GM18517 (cell line): Measurements from ENCODE around the gene PSME3.
A peak's percentile ranks its signal among the peaks of the same experiment; 100 is the strongest.

Experiments used
- ATAC-seq: cut with Tn5 transposase; IDR thresholded peaks from one replicate; pipeline ENCODE4 v1.9.1; 2021; ENCODE audit warnings: mild to moderate bottlenecking, moderate library complexity; ENCODE audit not compliant: unreplicated experiment

PSME3 gene, protein sequence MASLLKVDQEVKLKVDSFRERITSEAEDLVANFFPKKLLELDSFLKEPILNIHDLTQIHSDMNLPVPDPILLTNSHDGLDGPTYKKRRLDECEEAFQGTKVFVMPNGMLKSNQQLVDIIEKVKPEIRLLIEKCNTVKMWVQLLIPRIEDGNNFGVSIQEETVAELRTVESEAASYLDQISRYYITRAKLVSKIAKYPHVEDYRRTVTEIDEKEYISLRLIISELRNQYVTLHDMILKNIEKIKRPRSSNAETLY

DNA sequence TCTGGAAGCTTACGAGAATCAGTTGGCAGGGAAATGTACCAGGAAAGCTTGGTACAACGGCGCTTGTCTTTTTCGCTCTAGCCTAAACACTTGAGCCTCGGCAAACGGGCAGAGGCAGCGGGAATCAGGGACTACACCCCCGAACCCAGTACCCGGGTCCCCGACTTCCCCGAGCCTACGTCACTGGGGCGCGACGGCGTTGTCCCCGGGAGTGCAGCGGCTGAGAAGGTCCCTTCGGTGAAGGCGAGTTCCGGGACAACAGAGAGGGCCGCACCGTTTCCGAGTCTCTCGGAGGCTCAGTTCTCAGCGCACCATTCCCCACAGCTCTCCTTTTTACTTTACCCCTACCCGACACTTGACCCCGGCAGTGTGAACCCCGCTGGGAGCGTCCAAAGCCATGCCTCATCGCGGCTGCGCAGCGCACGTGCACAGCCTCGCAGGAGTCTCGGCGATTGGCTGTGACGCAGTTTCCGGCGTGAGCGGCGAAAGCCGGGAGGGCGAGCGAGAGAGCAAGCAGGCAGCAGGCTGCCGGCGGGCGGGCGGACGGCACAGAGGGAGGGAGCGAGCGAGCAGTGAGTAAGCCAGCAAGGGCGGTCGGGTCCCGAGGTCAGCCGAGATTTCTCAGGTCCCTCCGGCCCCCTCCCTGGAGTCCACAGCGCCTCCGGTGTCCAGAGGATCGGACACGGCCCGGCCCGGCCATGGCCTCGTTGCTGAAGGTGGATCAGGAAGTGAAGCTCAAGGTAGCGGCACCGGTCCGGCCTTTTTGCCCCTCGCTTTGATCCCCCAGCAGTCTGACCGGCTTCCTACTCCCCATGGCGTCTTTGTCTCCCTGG, at the start of gene PSME3:
TSS of gene PSME3 (plus strand) at position 464 of the 833 bp plus-strand sequence. CDS start at position 699, 235 bp downstream.
- ATAC-seq, result peak; percentile 75

DNA sequence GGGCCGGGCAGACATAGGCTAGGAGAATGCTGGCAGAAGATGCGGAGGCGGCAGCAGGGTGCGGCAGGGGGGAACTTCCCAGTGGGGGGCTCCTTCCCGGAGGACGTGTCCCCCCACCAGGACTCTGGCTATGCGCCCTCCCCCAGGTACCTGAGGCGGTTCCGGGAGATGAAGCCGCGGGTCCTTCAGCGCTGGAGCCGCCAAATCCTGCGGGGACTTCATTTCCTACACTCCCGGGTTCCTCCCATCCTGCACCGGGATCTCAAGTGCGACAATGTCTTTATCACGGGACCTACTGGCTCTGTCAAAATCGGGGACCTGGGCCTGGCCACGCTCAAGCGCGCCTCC, 49.4 kb upstream of the PSME3 start:
- no peak for ATAC-seq

DNA sequence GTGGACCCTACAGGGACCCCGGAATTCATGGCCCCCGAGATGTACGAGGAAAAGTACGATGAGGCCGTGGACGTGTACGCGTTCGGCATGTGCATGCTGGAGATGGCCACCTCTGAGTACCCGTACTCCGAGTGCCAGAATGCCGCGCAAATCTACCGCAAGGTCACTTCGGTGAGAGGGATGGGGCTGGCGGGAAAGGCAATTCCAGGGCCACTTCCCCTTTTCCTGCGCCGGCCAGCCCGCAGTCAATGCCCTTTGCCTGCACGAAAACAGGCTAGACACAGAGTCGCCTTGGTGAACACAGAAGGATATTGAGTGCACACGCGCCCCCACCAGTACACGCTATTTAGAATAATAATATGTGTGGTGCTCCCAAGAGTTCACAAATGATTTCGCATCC, 48.8 kb upstream of the PSME3 start:
- ATAC-seq, result no peak

DNA sequence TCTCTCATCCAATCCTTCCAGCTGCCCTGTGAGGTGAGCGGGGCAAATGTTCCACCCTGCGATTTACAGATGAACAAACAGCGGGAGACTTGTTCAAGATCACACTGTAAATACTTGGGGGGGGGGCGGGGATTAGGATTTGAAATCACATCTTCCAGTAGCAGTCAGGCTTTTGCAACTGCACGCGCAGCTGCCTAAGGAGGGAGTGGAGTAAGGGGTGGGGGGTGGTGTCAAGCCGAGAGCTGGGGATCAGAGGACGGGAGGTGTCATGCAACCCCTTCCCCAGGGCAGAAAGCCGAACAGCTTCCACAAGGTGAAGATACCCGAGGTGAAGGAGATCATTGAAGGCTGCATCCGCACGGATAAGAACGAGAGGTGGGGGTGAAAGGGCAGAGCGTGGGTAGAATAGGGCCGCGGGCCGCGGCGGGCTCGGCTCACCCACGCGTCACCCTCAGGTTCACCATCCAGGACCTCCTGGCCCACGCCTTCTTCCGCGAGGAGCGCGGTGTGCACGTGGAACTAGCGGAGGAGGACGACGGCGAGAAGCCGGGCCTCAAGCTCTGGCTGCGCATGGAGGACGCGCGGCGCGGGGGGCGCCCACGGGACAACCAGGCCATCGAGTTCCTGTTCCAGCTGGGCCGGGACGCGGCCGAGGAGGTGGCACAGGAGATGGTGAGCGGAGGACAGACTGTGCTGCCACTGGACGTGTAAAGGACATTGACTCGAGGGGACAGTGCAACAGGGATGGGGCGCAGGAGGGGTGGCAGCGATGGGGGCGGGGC, 48.2 kb upstream of the PSME3 start:
- ATAC-seq, result no peak

DNA sequence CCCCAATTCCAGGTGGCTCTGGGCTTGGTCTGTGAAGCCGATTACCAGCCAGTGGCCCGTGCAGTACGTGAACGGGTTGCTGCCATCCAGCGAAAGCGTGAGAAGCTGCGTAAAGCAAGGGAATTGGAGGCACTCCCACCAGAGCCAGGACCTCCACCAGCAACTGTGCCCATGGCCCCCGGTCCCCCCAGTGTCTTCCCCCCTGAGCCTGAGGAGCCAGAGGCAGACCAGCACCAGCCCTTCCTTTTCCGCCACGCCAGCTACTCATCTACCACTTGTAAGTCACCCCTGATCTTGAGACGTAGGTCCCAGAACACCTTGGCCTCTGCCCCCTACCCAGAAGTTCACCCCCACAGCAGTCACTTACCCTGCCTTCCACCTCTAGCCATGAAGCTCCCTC, 45.9 kb upstream of the PSME3 start:
- no peak for ATAC-seq

DNA sequence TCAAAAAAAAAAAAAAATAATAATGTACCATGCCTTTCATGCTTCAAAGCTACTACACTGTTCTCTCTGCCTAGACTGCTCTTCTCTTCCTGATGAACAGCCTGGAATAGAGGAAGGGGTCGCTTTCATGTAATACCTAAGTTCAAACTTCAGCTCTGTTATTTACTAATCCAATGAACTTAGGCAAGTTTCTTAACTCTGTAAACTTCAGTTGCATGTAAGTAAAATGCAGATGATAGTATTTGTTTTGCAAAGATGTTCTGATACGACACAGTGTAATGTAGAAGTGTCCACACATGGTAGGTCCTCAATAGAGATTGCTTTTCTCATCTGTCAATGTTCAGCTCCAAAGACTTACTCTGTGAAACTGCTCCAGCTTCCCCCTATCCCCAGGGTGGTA, 41.2 kb upstream of the PSME3 start:
- ATAC-seq, result no peak

DNA sequence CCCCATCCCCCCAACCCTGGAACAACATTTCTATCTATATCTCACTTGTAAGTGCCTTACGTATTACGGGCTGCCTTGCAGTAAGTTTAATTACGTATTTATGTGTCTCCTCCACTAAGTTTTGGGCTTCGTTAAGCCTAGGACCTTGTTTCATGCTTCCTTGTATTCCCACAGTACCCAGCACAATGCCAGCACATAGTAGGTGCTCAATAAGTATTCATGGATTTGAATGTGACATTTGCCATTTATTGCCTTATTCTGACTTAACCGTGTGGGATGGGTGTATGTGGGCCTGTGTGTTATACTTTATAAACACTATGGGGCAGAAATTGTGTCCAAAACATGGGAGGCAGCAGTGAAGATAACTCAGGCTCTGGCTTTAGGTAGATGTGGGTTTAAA, 40.7 kb upstream of the PSME3 start:
- no peak for ATAC-seq

DNA sequence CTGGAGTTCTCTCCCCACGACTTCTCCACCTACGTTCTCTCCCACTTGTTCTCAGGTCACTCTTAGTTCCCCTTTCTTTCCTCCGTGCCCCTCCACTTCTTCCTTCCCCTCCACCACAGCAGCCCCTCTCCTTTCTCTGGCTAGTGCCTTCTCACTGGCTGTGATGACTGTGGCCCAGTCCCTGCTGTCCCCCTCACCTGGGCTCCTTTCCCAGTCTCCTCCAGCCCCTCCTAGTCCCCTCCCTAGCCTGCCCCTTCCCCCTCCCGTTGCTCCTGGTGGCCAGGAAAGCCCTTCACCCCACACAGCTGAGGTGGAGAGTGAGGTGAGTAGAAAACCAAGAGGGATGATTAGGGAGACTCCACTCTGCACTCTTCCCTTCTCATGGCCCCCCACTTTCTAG, 38.1 kb upstream of the PSME3 start:
- ATAC-seq, result no peak

DNA sequence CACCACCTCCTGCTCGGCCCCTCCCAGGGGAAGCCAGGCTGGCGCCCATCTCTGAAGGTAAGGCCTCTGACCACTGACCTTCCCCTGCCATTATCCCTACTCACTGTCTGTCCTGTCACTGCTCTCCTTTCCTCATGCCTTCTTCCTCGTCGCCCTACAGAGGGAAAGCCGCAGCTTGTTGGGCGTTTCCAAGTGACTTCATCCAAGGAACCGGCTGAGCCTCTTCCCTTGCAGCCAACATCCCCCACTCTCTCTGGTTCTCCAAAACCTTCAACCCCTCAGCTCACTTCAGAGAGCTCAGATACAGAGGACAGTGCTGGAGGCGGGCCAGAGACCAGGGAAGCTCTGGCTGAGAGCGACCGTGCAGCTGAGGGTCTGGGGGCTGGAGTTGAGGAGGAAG, 37.7 kb upstream of the PSME3 start:
- no peak for ATAC-seq

DNA sequence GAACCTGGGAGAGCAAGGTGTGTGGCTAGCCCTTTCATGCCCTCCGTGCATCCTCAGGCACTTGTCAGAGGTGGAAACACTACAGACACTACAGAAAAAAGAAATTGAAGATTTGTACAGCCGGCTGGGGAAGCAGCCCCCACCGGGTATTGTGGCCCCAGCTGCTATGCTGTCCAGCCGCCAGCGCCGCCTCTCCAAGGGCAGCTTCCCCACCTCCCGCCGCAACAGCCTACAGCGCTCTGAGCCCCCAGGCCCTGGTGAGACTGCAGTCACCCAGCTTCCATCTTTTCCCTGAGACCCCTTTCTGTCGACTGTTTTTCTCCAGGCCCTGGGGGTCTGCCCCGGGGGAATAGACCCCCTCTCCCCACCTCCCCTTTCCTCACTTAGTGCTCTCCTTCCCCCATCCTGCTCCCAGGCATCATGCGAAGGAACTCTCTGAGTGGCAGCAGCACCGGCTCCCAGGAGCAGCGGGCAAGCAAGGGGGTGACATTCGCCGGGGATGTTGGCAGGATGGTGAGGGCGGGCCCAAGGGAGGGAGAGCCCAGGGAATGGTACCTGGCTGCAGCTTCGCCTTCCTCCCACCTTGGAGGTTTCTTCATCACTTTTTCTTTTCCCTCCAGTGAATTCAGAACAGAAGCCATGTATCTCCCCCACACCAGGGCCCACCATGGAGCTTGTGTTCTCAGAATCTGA, 37.0 kb upstream of the PSME3 start:
- ATAC-seq, result no peak

DNA sequence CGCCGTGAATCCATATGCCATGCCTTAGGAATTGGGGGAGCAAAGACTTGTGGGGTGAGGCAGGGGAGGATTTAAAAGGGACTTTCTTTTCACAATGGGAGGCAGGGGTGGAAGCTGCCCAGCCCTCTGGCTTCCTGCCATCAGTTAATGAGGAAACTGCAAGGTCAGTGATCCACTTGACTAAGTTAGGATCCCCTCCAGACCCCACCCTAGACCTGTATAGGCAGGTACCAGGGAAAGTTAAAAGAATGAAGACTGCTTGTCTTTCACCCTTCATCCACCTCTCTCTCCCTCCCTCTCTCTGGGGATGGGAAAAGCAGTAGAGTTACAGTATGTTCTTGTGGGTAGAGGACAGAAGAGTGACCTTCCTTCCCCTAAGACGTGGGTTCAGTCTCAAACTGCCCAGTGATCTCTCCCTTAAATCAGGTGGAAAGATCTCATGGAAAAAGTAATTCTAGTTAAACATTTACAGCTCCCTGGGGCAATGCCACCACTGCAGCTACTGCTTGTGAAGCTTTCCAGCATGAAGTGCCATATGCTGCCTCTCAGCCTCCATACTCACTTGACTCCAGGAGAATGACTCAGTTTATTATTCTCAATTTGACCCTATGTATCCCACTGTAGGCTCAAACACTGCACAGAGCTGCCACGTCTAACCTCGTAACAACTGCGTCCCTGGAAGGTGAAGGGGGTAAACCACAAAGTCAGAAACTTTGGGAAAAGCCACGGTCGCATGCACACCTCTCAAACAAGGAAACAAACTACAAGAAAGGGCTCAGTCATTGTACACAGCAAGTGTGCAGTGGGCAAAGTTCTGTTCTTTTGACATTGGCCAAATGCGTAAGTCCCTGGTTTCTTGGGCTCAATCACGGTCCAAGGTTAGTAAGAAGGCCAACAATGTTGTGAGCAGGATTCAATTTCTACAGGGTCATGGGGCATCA, 35.9 kb upstream of the PSME3 start:
- ATAC-seq, result no peak

DNA sequence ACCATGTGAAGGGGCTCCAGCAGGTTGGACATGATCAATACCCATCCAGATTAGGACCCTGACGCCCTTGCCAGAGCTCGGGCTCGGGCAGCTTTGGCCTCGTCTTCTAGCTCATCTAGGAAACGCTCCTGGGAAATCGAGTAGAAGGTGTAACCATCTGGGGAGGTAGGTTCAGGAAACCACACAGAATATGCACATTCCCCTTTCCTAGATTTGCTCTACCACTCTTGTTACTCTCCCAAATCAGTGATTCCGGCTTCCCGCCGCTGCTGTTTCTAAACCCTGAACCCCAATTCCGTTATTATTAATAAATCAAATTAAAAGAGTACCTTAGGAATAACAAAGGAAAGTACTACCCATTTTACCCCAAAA, 35.2 kb upstream of the PSME3 start:
- no peak for ATAC-seq

DNA sequence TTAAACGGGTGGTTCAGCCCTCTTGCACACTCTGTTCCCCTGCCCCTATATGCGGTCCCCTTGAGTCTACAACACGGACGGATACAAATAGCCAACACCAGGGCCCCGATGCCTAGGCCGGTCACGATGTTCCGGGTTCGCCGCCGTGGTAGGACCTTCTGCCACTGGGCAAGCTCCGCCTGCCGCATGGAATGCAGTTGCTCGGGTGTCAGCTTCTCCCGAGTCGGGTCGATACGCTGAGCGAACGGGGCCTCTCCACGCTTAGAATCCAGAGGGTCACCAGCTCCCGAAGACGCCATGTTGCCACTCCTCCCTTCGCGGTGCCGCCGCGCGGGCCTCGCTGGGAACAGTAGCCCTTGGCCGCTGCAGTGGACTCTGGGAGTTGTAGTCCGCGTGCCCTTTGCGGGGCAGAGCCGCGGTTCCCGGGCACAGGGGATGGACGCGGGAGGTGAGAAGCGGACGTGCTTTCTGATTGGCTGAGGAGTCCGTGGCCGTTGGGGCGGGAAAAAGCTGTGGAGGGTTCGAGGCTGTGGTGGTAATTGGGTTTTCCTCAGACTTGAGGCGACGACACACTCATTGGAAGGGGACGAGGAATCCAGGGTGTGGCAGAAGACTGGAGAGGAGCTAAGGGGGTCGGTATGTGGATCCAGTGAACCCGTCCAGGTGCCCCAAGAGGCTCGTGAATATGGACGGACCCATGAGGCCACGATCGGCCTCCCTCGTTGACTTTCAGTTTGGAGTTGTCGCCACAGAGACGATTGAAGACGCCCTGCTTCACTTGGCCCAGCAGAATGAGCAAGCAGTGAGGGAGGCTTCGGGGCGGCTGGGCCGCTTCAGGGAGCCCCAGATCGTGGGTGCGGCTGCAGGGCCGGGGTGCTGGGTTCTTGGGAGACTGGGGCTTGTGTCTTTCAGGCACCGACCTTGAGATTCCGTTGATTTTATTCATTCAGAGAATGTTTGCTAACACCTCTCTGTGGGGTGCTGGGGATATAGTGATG, 34.5 kb upstream of the PSME3 start, which contains the start of the genes CNTD1 and COA3:
TSS of gene CNTD1 (plus strand) at position 479 of the 998 bp plus-strand sequence. CDS start at position 686, 207 bp downstream.
TSS of gene COA3 (minus strand) at position 322 of the 998 bp plus-strand sequence. CDS start at position 299, 23 bp downstream.
- ATAC-seq, result no peak

DNA sequence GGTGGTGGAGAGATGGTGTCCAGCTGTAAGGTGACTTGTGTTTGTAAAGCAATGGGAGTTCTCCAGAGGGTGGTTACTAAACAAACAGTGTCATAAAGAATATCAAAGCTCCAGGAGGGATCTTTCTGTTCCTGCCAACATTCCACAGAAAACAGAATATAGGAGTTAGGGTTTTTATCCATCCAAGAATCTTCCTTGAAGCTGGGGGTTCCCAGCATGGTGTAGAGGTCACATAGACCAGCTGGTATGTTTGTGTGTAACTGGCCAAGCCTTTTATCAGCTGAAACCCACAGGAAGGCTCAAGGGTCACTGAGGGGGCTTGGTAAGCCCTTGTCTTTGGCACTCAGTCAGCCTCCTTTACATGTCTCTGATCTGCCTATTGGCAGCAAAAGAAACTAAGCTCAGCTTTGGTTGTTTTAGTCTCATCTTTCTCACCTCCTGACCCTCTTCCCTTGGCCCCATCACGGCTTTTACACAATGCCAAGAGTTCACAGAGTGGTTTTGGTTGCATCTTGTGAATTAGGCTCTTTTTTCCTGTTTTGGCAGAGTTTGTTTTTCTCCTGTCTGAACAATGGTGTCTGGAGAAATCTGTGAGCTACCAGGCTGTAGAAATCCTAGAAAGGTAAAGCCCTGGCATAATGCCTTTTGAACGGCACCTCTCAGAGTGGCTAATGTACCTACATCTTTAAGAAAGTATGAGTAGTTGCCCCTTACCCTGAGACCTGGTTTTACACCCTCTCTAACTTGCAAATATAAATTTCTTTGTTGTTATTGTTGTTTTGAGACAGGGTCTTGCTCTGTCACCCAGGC, 29.9 kb upstream of the PSME3 start:
- ATAC-seq, result no peak

DNA sequence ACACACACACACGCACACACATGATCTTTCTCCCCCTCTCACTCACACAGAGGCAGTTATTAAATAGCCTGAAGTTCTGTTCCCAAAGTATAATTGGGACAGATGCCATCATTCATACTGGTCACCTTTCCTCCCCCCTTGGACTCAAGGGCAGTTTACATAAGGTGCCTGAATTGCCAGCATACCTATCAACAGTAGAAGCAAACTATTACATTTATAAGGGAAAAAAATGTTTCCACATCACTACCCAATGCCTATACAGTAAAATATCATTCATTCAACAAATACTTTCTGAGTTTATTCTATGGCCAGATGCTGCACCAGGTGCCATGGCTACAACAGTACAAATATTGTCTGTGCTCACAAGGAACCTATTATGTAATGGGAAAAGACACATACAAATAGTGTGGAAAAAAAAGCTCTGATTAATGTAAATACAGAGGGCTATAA, 28.3 kb upstream of the PSME3 start:
- ATAC-seq, result no peak

DNA sequence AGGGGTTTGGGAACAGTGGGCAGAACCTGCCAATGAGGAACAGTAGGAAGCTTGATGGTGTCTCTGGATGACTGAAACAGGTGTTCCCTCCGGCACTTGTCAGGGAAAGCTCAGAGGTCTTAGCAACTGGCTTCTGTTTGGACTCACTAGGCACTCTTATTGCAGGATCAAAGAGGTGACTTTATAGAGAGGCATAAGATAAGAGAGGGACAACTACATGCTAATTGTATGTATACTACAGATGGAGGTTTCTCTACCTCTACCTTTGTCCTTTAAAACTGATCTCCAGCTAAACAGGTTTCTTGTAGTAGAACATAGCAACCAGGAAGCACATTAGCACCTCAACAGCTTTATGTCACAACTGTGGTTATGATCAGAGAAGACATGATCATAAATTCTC, 26.9 kb upstream of the PSME3 start:
- no peak for ATAC-seq

DNA sequence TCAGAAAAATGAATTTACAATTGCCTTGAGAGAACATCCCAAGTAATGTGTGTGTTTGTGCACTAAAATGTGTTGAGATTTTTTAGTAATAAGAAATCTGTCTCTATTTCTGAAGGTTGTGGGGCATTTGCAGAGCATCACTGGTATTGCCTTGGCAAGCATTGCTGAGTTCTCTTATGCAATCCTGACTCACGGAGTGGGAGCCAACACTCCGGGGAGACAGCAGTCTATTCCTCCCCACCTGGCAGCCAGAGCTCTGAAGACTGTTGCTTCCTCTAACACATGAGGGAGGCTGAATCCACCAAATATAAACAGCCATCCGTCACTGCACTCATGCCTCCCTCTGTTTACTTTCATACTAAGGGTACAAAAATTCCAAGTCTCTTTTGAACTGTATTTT, 23.9 kb upstream of the PSME3 start:
- no peak for ATAC-seq
